Mesothelial cell of epicardium (in vitro differentiated cells): Measurements from ENCODE around the gene TMEM45A. TPM values are rescaled to one million over a fixed set of nuclear protein-coding genes. Genes with fewer than 3 reads are reported as not detected.

ENCODE experiments used
- DNase-seq, 2 experiments: peaks; one replicate each; pipeline ENCODE4 v3.0.0; 2021; ENCODE audit warnings: low spot score in 2 of 2; ENCODE audit not compliant: unreplicated experiment in 2 of 2
- H3K27ac Mint-ChIP-seq: 2 replicates; pipeline ENCODE4 v1.8.0; 2021; ENCODE audit warnings: mixed read lengths
- H3K27me3 Mint-ChIP-seq: 2 replicates; pipeline ENCODE4 v1.8.0; 2021; ENCODE audit warnings: low read depth, mixed read lengths
- H3K36me3 Mint-ChIP-seq: 2 replicates; pipeline ENCODE4 v1.8.0; 2021; ENCODE audit warnings: mixed read lengths
- H3K4me1 Mint-ChIP-seq: 2 replicates; pipeline ENCODE4 v1.8.0; 2021; ENCODE audit warnings: mixed read lengths
- H3K4me3 Mint-ChIP-seq: 2 replicates; pipeline ENCODE4 v1.8.0; 2021; ENCODE audit warnings: mild to moderate bottlenecking, moderate library complexity, mixed read lengths
- H3K9me3 Mint-ChIP-seq: 2 replicates; pipeline ENCODE4 v1.8.0; 2021; ENCODE audit warnings: mixed read lengths
- CTCF ChIP-seq: fragments of 200-600 bp; sonication (generic); IDR thresholded peaks from one replicate; pipeline ENCODE4 v1.5.0; 2021; ENCODE audit warnings: antibody characterized with exemption; ENCODE audit not compliant: unreplicated experiment
- total RNA-seq: library from RNA; stranded (reverse); gene quantifications from 3 replicates; pipeline ENCODE4 v1.2.1, GENCODE V29; 2021

Gene TMEM45A
- total RNA-seq, 1 donor from 2014 or later: 25.7 TPM

- H3K27me3 Mint-ChIP-seq: peaks cover 24% of the 10 kb centered on the region
- H3K27ac Mint-ChIP-seq: no peak overlapping the region
- peaks cover 12% of the 10 kb centered on the region for H3K9me3 Mint-ChIP-seq
- no peak overlapping the region for H3K4me3 Mint-ChIP-seq
- peaks cover 5% of the 10 kb centered on the region for H3K36me3 Mint-ChIP-seq
- no peak for TF ChIP-seq CTCF
- H3K4me1 Mint-ChIP-seq: no peaks in the 10 kb centered on the region
- DNase-seq: no peak
Observed at GRCh38 chr3:100518983-100519382, 26.6 kb downstream of the TMEM45A start.

GRCh38 chr3:100521439-100521845 is 29.0 kb downstream of the TMEM45A start:
- H3K27ac Mint-ChIP-seq: no peak overlapping the region
- TF ChIP-seq CTCF: no peak
- no peak overlapping the region for H3K4me3 Mint-ChIP-seq
- H3K9me3 Mint-ChIP-seq: peaks cover 2% of the 10 kb centered on the region
- DNase-seq: no peak
- H3K36me3 Mint-ChIP-seq: peaks cover 8% of the 10 kb centered on the region
- H3K27me3 Mint-ChIP-seq: peaks cover 30% of the 10 kb centered on the region
- H3K4me1 Mint-ChIP-seq: peaks cover 7% of the 10 kb centered on the region

GRCh38 chr3:100522125-100522524 is 29.7 kb downstream of the TMEM45A start:
- H3K4me1 Mint-ChIP-seq: peaks cover 7% of the 10 kb centered on the region
- H3K27me3 Mint-ChIP-seq: peaks cover 26% of the 10 kb centered on the region
- H3K9me3 Mint-ChIP-seq: no peaks in the 10 kb centered on the region
- H3K36me3 Mint-ChIP-seq: peaks cover 8% of the 10 kb centered on the region
- no peak for DNase-seq
- no peak for TF ChIP-seq CTCF
- H3K27ac Mint-ChIP-seq: no peak overlapping the region
- no peak overlapping the region for H3K4me3 Mint-ChIP-seq

GRCh38 chr3:100523050-100523760 is 30.8 kb downstream of the TMEM45A start:
- no peak for TF ChIP-seq CTCF
- Mint-ChIP-seq H3K36me3 (peaks cover 8% of the 10 kb centered on the region), H3K4me3 (no peak overlapping the region), H3K27ac (no peak overlapping the region), H3K27me3 (peaks cover 34% of the 10 kb centered on the region), H3K9me3 (no peaks in the 10 kb centered on the region), H3K4me1 (peaks cover 7% of the 10 kb centered on the region)
- DNase-seq: no peak

GRCh38 chr3:100525753-100526612 is 33.6 kb downstream of the TMEM45A start:
- H3K27ac Mint-ChIP-seq: peak overlapping the region; percentile 27
- TF ChIP-seq CTCF: no peak
- peaks cover 8% of the 10 kb centered on the region for H3K36me3 Mint-ChIP-seq
- peak overlapping the region; percentile 5 for H3K4me3 Mint-ChIP-seq
- DNase-seq: no peak
- peaks cover 9% of the 10 kb centered on the region for H3K4me1 Mint-ChIP-seq
- no peaks in the 10 kb centered on the region for H3K9me3 Mint-ChIP-seq
- H3K27me3 Mint-ChIP-seq: peaks cover 53% of the 10 kb centered on the region
